GM13977 (cell line): ENCODE data around the gene NPHP1.
"Not testable (repeated sequence)": the region's sequence is repeated elsewhere in the genome, so short reads cannot be mapped to it uniquely, and the experiment has no call there.

ENCODE experiments used
- DNase-seq: peaks from one replicate; pipeline ENCODE4 v3.0.0; 2012; ENCODE audit warnings: low spot score
- CTCF ChIP-seq: IDR thresholded peaks from 2 replicates; pipeline ENCODE4 v1.5.1; 2012; ENCODE audit warnings: mild to moderate bottlenecking, control low read depth; ENCODE audit not compliant: insufficient read depth; ENCODE audit errors: extremely low read depth, missing control alignments
- in situ Hi-C: fragments of 300-500 bp; cut with MboI; formaldehyde crosslinking; loops from one replicate; pipeline ENCODE4 v1.12.0; 2022; ENCODE audit warnings: low sequenced_read_pairs, low pct_unique_long_range_greater_than_20kb, mixed read lengths, inconsistent platforms; ENCODE audit not compliant: unreplicated experiment

NPHP1 gene

GRCh38 chr2:110103061-110103961, 101.5 kb downstream of the NPHP1 start:
- in situ Hi-C loops: no loop called here
- DNase-seq: no peak
- no peak for TF ChIP-seq CTCF

GRCh38 chr2:110101901-110102803, 102.7 kb downstream of the NPHP1 start:
- TF ChIP-seq CTCF: no peak
- no peak for DNase-seq
- in situ Hi-C loops: no loop called here

GRCh38 chr2:110101280-110101844, 103.5 kb downstream of the NPHP1 start:
- DNase-seq: no peak
- TF ChIP-seq CTCF: no peak

GRCh38 chr2:110100880-110101279, 103.9 kb downstream of the NPHP1 start:
- in situ Hi-C loops, DNase-seq: not testable (repeated sequence)

More at GRCh38 chr2:110101280-110101844, 103.5 kb downstream of the NPHP1 start:
- in situ Hi-C loops: no loop called here

GRCh38 chr2:110100480-110100879, 104.3 kb downstream of the NPHP1 start:
- in situ Hi-C loops: no loop called here
- no peak for TF ChIP-seq CTCF
- DNase-seq: no peak

- TF ChIP-seq CTCF: no peak
- in situ Hi-C loops: no loop called here
- no peak for DNase-seq
Measured at GRCh38 chr2:110099471-110100225, 105.2 kb downstream of the NPHP1 start.
